Liver (tissue), 9 donors: ENCODE measurements around the gene TOGARAM2. TPM values are rescaled to one million over a fixed set of nuclear protein-coding genes. Genes with fewer than 3 reads are reported as not detected.

Experiments
- DNase-seq: peaks from one replicate; pipeline ENCODE4 v3.0.0-alpha.2; 2017; ENCODE audit warnings: low spot score
- H3K27ac ChIP-seq, 2 donors: one replicate each; pipeline ENCODE4 v1.7.0; 2013; ENCODE audit warnings: inconsistent platforms in 2 of 2, low read length in 2 of 2, control low read depth in 1 of 2, low read depth in 1 of 2, mild to moderate bottlenecking in 1 of 2
- H3K27me3 ChIP-seq, 4 donors: one replicate each; pipeline versions ENCODE4 v1.6.1 to v1.7.0; 2013; ENCODE audit warnings: low read length in 3 of 4, inconsistent platforms in 1 of 4, mild to moderate bottlenecking in 1 of 4, moderate library complexity in 1 of 4; ENCODE audit not compliant: control insufficient read depth in 4 of 4, insufficient read depth in 4 of 4
- H3K36me3 ChIP-seq, 4 donors: one replicate each; pipeline versions ENCODE4 v1.6.1 to v1.7.0; 2013; ENCODE audit warnings: low read length in 3 of 4, mild to moderate bottlenecking in 3 of 4, low read depth in 1 of 4, moderate library complexity in 1 of 4; ENCODE audit not compliant: control insufficient read depth in 4 of 4, insufficient read depth in 3 of 4
- H3K4me1 ChIP-seq, 4 donors: one replicate each; pipeline versions ENCODE4 v1.6.1 to v1.7.0; 2013; ENCODE audit warnings: low read length in 3 of 4, mild to moderate bottlenecking in 3 of 4, moderate library complexity in 1 of 4; ENCODE audit not compliant: control insufficient read depth in 4 of 4, insufficient read depth in 4 of 4
- H3K4me3 ChIP-seq, 3 donors: one replicate each; pipeline versions ENCODE4 v1.6.1 to v1.7.0; 2013; ENCODE audit warnings: low read length in 3 of 3, control low read depth in 1 of 3, low read depth in 1 of 3, mild to moderate bottlenecking in 1 of 3
- H3K9ac ChIP-seq, 2 donors: one replicate each; pipeline ENCODE4 v1.7.0; 2013; ENCODE audit warnings: low read length in 2 of 2, mild to moderate bottlenecking in 2 of 2, moderate library complexity in 2 of 2, control low read depth in 1 of 2, low read depth in 1 of 2
- H3K9me3 ChIP-seq, 4 donors: one replicate each; pipeline versions ENCODE4 v1.6.1 to v1.7.0; 2013; ENCODE audit warnings: low read length in 3 of 4; ENCODE audit not compliant: control insufficient read depth in 4 of 4
- ATF3 ChIP-seq: IDR thresholded peaks from 2 replicates; pipeline ENCODE4 v1.6.1; 2016; ENCODE audit warnings: antibody characterized with exemption
- EGR1 ChIP-seq, 2 donors: IDR thresholded peaks; 2 replicates each; pipeline ENCODE4 v1.6.1; 2016 to 2018; ENCODE audit warnings: antibody characterized with exemption in 2 of 2, low read depth in 2 of 2
- FOXA1 ChIP-seq: IDR thresholded peaks from 2 replicates; pipeline ENCODE4 v1.6.1; 2016; ENCODE audit warnings: antibody characterized with exemption
- FOXA2 ChIP-seq: IDR thresholded peaks from 2 replicates; pipeline ENCODE4 v1.6.1; 2016; ENCODE audit warnings: antibody characterized with exemption
- GABPA ChIP-seq, 2 donors: IDR thresholded peaks in 1 of 2; conservative IDR thresholded peaks in 1 of 2; 2 replicates each; pipeline ENCODE4 v1.6.1; 2016; ENCODE audit warnings: antibody characterized with exemption in 2 of 2, mild to moderate bottlenecking in 1 of 2, moderate library complexity in 1 of 2
- HNF4A ChIP-seq, 2 donors: conservative IDR thresholded peaks; 2 replicates each; pipeline ENCODE4 v1.6.1; 2016; ENCODE audit warnings: antibody characterized with exemption in 2 of 2, mild to moderate bottlenecking in 2 of 2
- HNF4G ChIP-seq: IDR thresholded peaks from 2 replicates; pipeline ENCODE4 v1.6.1; 2016; ENCODE audit warnings: antibody characterized with exemption
- JUND ChIP-seq, 2 donors: IDR thresholded peaks; 2 replicates each; pipeline ENCODE4 v1.6.1; 2016; ENCODE audit warnings: antibody characterized with exemption in 2 of 2
- MAX ChIP-seq: IDR thresholded peaks from 2 replicates; pipeline ENCODE4 v1.6.1; 2016; ENCODE audit warnings: antibody characterized with exemption
- NR2F2 ChIP-seq: IDR thresholded peaks from 2 replicates; pipeline ENCODE4 v1.6.1; 2016; ENCODE audit warnings: antibody characterized with exemption
- RAD21 ChIP-seq, 2 donors: IDR thresholded peaks; 2 replicates each; pipeline ENCODE4 v1.6.1; 2016; ENCODE audit warnings: antibody characterized with exemption in 2 of 2, mild to moderate bottlenecking in 2 of 2
- REST ChIP-seq: IDR thresholded peaks from 2 replicates; pipeline ENCODE4 v1.6.1; 2016; ENCODE audit warnings: antibody characterized with exemption, mild to moderate bottlenecking
- RXRA ChIP-seq, 2 donors: IDR thresholded peaks; 2 replicates each; pipeline ENCODE4 v1.6.1; 2017 to 2018; ENCODE audit warnings: antibody characterized with exemption in 2 of 2, mild to moderate bottlenecking in 1 of 2
- SP1 ChIP-seq: IDR thresholded peaks from 2 replicates; pipeline ENCODE4 v1.6.1; 2018; ENCODE audit warnings: antibody characterized with exemption, mild to moderate bottlenecking
- TAF1 ChIP-seq: conservative IDR thresholded peaks from 2 replicates; pipeline ENCODE4 v1.6.1; 2016; ENCODE audit warnings: antibody characterized with exemption, mild to moderate bottlenecking
- YY1 ChIP-seq: IDR thresholded peaks from 2 replicates; pipeline ENCODE4 v1.6.1; 2016; ENCODE audit warnings: antibody characterized with exemption, mild to moderate bottlenecking
- ZBTB33 ChIP-seq: IDR thresholded peaks from 2 replicates; pipeline ENCODE4 v1.6.1; 2016; ENCODE audit warnings: antibody characterized with exemption
- WGBS: extraction: QIAGEN DNeasy Blood & Tissue Kit; methylation state at CpG from one replicate; pipeline ENCODE4 v1.1.7; 2013; 5-methylcytosine and 5-hydroxymethylcytosine counted together
- polyA plus RNA-seq, 2 donors: library from polyadenylated mRNA; stranded (reverse) in 1 of 2; unstranded in 1 of 2; fragments of 200-250 nt in 1 of 2; fragments of >200 nt in 1 of 2; fragmentation: Nextera tagmentation in 1 of 2; extraction: Ambion mirVana in 1 of 2; gene quantifications; one replicate each; pipeline versions ENCODE4 v1.2.1 to v1.2.3, GENCODE V29; 2013 to 2015
- total RNA-seq, 2 donors: library from RNA; depleted of rRNA; stranded (reverse); fragments of >200 nt; gene quantifications; one replicate each; pipeline ENCODE4 v1.2.3, GENCODE V29; 2014
- donor health status: healthy.
- donor health status: healthy.
- donor health status: healthy.
- donor health status: healthy.
- donor health status: healthy.

The TOGARAM2 gene
- total and polyA plus RNA-seq, 4 donors, result 0.15 to 0.42 (median 0.19) TPM; not detected in 1

GRCh38 chr2:29060441-29060840, 79.3 kb downstream of the TOGARAM2 start:
- WGBS, result 69% methylated on average over 9 of the region's 9 CpGs
- H3K4me1 ChIP-seq, result no peaks in the 10 kb centered on the region

GRCh38 chr2:29061176-29061575, 80.1 kb downstream of the TOGARAM2 start:
- H3K27ac ChIP-seq, result no peak overlapping the region
- no peaks in the 10 kb centered on the region for H3K36me3 ChIP-seq
- DNase-seq, result no peak
- no peaks in the 10 kb centered on the region for H3K4me1 ChIP-seq
- no peak overlapping the region for H3K4me3 ChIP-seq
- no peaks in the 10 kb centered on the region for H3K9me3 ChIP-seq
- no peak for TF ChIP-seq NR2F2
- no peak for TF ChIP-seq FOXA1
- no peak for TF ChIP-seq SP1
- TF ChIP-seq HNF4G, result no peak
- no peak for TF ChIP-seq TAF1
- TF ChIP-seq JUND (IDR thresholded peaks at IDR 0.05), result no peak
- no peak for TF ChIP-seq GABPA (IDR thresholded peaks at IDR 0.05 in 1 of 2, conservative IDR thresholded peaks at IDR 0.05 in 1 of 2)
- no peak for TF ChIP-seq HNF4A (conservative IDR thresholded peaks at IDR 0.05)
- no peak for TF ChIP-seq YY1
- TF ChIP-seq RAD21 (IDR thresholded peaks at IDR 0.05), result no peak
- no peak for TF ChIP-seq EGR1 (IDR thresholded peaks at IDR 0.05; ENCODE audit: low read depth in 2 of 2)
- 53% methylated on average over 6 of the region's 6 CpGs for WGBS
- no peaks in the 10 kb centered on the region for H3K27me3 ChIP-seq
- no peak overlapping the region for H3K9ac ChIP-seq

More at GRCh38 chr2:29060441-29060840, 79.3 kb downstream of the TOGARAM2 start:
- Histone ChIP-seq H3K4me3 (no peak overlapping the region), H3K9me3 (no peaks in the 10 kb centered on the region), H3K27me3 (no peaks in the 10 kb centered on the region), H3K36me3 (no peaks in the 10 kb centered on the region), H3K27ac (no peak overlapping the region), H3K9ac (no peak overlapping the region)
- no peak for TF ChIP-seq REST
- no peak for TF ChIP-seq HNF4G
- no peak for TF ChIP-seq EGR1 (IDR thresholded peaks at IDR 0.05; ENCODE audit: low read depth in 2 of 2)
- DNase-seq, result no peak

- H3K4me1 ChIP-seq, result no peaks in the 10 kb centered on the region
- TF ChIP-seq FOXA1 (no peak), MAX (no peak), YY1 (no peak), EGR1 (IDR thresholded peaks at IDR 0.05; ENCODE audit: low read depth in 2 of 2) (no peak), HNF4A (conservative IDR thresholded peaks at IDR 0.05) (no peak), HNF4G (no peak), RAD21 (IDR thresholded peaks at IDR 0.05) (no peak), GABPA (IDR thresholded peaks at IDR 0.05 in 1 of 2, conservative IDR thresholded peaks at IDR 0.05 in 1 of 2) (no peak), ZBTB33 (no peak), FOXA2 (no peak), ATF3 (no peak), REST (no peak), RXRA (IDR thresholded peaks at IDR 0.05) (no peak), JUND (IDR thresholded peaks at IDR 0.05) (no peak), TAF1 (no peak), NR2F2 (no peak), SP1 (no peak)
These were observed 80.5 kb downstream of the TOGARAM2 start for GRCh38 chr2:29061616-29062015.

More at GRCh38 chr2:29061616-29062015, 80.5 kb downstream of the TOGARAM2 start:
- no peaks in the 10 kb centered on the region for H3K9me3 ChIP-seq
- no peaks in the 10 kb centered on the region for H3K27me3 ChIP-seq
- no peak overlapping the region for H3K9ac ChIP-seq
- no peak overlapping the region for H3K27ac ChIP-seq
- 87% methylated on average over 3 of the region's 3 CpGs for WGBS
- H3K4me3 ChIP-seq, result no peak overlapping the region
- no peaks in the 10 kb centered on the region for H3K36me3 ChIP-seq
- no peak for DNase-seq
